Chondrocyte (in vitro differentiated cells): ENCODE results near the gene PLA2G3. TPM values are rescaled to one million over a fixed set of nuclear protein-coding genes. Genes with fewer than 3 reads are reported as not detected.
"Not testable (repeated sequence)": the region's sequence is repeated elsewhere in the genome, so short reads cannot be mapped to it uniquely, and the experiment has no call there.

Experiments
- DNase-seq: peaks from one replicate; pipeline ENCODE4 v3.0.0; 2021; ENCODE audit warnings: mixed read lengths, low spot score
- H3K27ac Mint-ChIP-seq: one replicate; pipeline ENCODE4 v1.8.0; 2021; ENCODE audit warnings: mild to moderate bottlenecking, moderate library complexity, mixed read lengths; ENCODE audit not compliant: unreplicated experiment
- H3K27me3 Mint-ChIP-seq: 2 replicates; pipeline ENCODE4 v1.8.0; 2021; ENCODE audit warnings: low read depth, mixed read lengths
- H3K36me3 Mint-ChIP-seq: 2 replicates; pipeline ENCODE4 v1.8.0; 2021; ENCODE audit warnings: low read depth, mixed read lengths
- H3K4me1 Mint-ChIP-seq: 2 replicates; pipeline ENCODE4 v1.8.0; 2021; ENCODE audit warnings: low read depth, mild to moderate bottlenecking, mixed read lengths
- H3K4me3 Mint-ChIP-seq: one replicate; pipeline ENCODE4 v1.8.0; 2021; ENCODE audit warnings: mild to moderate bottlenecking, moderate library complexity, mixed read lengths; ENCODE audit not compliant: unreplicated experiment
- H3K9me3 Mint-ChIP-seq: 2 replicates; pipeline ENCODE4 v1.8.0; 2021; ENCODE audit warnings: low read depth, mixed read lengths
- total RNA-seq: library from RNA; stranded (reverse); gene quantifications from 3 replicates; pipeline ENCODE4 v1.2.1, GENCODE V29; 2021
- TF ChIP-seq, protein P1 (sequence below): fragments of 200-600 bp; sonication (generic); IDR thresholded peaks from 2 replicates; pipeline ENCODE4 v1.5.0; 2021; ENCODE audit warnings: antibody characterized with exemption, mild to moderate bottlenecking, moderate library complexity

Gene PLA2G3
- total RNA-seq, 1 donor from 2014 or later = 0.07 TPM

GRCh38 chr22:31178859-31179258 is 38.6 kb upstream of the PLA2G3 start:
- H3K4me3 Mint-ChIP-seq = no peak overlapping the region

DNA sequence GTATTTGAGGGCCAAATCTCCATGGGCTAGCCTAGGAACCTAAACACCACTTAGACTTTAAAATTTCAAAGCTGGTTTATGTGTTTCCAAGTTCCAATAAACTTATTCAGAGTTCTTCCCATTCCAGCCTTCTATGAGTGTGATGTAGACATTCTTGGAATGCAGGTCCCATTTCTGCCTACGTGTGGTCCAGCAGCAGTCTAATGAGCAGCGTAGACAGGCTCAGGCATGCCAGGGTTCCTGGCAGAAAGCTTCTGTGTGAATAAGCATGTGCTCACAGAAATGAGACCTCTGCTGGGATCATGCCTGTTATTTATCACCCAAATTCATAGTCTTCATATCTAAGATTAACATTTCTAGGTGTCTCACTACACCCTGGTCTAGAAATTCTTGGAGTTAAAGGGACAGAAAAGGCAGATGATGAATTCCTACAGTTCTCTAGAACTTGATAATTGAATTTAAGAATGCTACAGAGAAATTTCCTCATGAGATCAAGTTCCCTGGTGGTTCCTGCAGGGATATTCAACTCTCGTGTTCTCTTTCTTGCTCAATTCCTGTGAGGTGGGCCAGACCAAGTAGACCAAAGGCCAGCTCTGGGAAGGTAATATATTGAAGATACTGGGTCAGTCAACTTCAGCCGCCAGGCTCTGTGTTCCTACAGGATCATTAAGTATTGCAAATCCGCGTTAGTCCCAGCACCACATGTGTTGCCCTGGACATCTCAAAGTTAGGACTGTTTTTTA is 37.3 kb upstream of the PLA2G3 start:
- Mint-ChIP-seq H3K4me1 (peaks cover 54% of the 10 kb centered on the region), H3K36me3 (peaks cover 7% of the 10 kb centered on the region), H3K27me3 (no peaks in the 10 kb centered on the region), H3K4me3 (no peak overlapping the region), H3K9me3 (peaks cover 2% of the 10 kb centered on the region), H3K27ac (peak overlapping the region; percentile 78)
- DNase-seq = no peak
- TF ChIP-seq, protein P1, sequence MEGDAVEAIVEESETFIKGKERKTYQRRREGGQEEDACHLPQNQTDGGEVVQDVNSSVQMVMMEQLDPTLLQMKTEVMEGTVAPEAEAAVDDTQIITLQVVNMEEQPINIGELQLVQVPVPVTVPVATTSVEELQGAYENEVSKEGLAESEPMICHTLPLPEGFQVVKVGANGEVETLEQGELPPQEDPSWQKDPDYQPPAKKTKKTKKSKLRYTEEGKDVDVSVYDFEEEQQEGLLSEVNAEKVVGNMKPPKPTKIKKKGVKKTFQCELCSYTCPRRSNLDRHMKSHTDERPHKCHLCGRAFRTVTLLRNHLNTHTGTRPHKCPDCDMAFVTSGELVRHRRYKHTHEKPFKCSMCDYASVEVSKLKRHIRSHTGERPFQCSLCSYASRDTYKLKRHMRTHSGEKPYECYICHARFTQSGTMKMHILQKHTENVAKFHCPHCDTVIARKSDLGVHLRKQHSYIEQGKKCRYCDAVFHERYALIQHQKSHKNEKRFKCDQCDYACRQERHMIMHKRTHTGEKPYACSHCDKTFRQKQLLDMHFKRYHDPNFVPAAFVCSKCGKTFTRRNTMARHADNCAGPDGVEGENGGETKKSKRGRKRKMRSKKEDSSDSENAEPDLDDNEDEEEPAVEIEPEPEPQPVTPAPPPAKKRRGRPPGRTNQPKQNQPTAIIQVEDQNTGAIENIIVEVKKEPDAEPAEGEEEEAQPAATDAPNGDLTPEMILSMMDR = peak; percentile 39

More at GRCh38 chr22:31178859-31179258, 38.6 kb upstream of the PLA2G3 start:
- Mint-ChIP-seq H3K27me3 (no peaks in the 10 kb centered on the region), H3K27ac (no peak overlapping the region), H3K36me3 (peaks cover 7% of the 10 kb centered on the region), H3K9me3 (peaks cover 2% of the 10 kb centered on the region), H3K4me1 (peaks cover 42% of the 10 kb centered on the region)
- TF ChIP-seq, protein P1 = no peak
- no peak for DNase-seq

DNA sequence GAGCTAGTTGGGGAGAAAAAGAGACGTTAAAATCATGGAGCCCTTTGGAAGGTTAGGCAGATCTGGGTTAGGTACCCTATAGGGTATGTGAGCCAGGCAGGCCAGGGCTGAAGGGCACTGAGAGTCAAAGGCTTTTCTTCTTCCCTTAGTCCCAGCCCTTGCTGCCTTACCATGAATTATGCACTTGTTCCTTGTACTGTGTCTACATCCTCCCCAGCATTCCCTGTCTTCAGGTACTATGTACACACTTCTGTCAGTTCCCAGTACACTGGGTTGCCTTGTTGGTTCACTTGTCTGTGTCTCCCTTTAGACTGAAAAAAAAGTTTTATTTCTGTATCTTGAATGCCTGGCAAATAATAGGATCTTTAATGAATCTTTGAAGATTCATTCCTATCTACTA is 36.6 kb upstream of the PLA2G3 start:
- H3K9me3 Mint-ChIP-seq = peaks cover 2% of the 10 kb centered on the region
- H3K4me1 Mint-ChIP-seq = peaks cover 54% of the 10 kb centered on the region
- no peak for DNase-seq
- H3K27ac Mint-ChIP-seq = peak overlapping the region; percentile 78
- H3K27me3 Mint-ChIP-seq = no peaks in the 10 kb centered on the region
- TF ChIP-seq, protein P1 = no peak
- H3K36me3 Mint-ChIP-seq = peaks cover 7% of the 10 kb centered on the region
- no peak overlapping the region for H3K4me3 Mint-ChIP-seq

- Mint-ChIP-seq H3K27ac (peak overlapping the region; percentile 94), H3K4me3 (no peak overlapping the region), H3K4me1 (peaks cover 51% of the 10 kb centered on the region), H3K27me3 (no peaks in the 10 kb centered on the region), H3K9me3 (no peaks in the 10 kb centered on the region), H3K36me3 (peaks cover 3% of the 10 kb centered on the region)
- no peak for DNase-seq
- TF ChIP-seq, protein P1 = no peak
Observed at GRCh38 chr22:31173386-31174145, 33.3 kb upstream of the PLA2G3 start.

DNA sequence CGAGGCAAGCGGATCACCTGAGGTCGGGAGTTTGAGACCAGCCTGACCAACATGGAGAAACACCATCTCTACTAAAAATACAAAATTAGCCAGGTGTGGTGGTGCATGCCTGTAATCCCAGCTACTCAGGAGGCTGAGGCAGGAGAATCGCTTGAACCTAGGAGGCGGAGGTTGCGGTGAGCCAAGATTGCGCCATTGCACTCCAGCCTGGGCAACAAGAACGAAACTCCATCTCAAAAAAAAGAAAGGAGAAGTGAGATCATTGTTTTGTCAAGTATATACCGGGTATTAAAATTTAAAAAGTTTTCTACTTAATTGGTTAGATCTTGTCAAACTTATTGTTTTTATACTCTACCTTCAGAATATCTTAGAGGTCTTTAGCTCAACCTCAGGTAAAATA is 31.4 kb upstream of the PLA2G3 start:
- H3K27me3 Mint-ChIP-seq, H3K36me3 Mint-ChIP-seq, H3K4me3 Mint-ChIP-seq, H3K9me3 Mint-ChIP-seq, DNase-seq, H3K27ac Mint-ChIP-seq: not testable (repeated sequence)
- H3K4me1 Mint-ChIP-seq = peaks cover 41% of the 10 kb centered on the region
